Endothelial cell of umbilical vein (primary cell): Measurements from ENCODE around the gene IRX5.

ENCODE experiments used
- CTCF ChIP-seq, 2 donors: IDR thresholded peaks; 1 replicate in 1 of 2; 2 replicates in 1 of 2; pipeline ENCODE4 v1.5.1; 2011; ENCODE audit warnings: low read length in 2 of 2, mild to moderate bottlenecking in 2 of 2, moderate library complexity in 2 of 2, control low read depth in 1 of 2, inconsistent platforms in 1 of 2, low read depth in 1 of 2; ENCODE audit not compliant: insufficient read depth in 1 of 2; ENCODE audit errors: extremely low read depth in 1 of 2
- JUN ChIP-seq: IDR thresholded peaks from 2 replicates; pipeline ENCODE4 v1.6.1; 2011; ENCODE audit warnings: borderline replicate concordance, low read depth; ENCODE audit not compliant: insufficient read length, insufficient read depth
- MAX ChIP-seq: IDR thresholded peaks from 2 replicates; pipeline ENCODE4 v1.6.1; 2011; ENCODE audit not compliant: insufficient read depth, insufficient read length
- POLR2A ChIP-seq: IDR thresholded peaks from 2 replicates; pipeline ENCODE4 v1.6.1; 2012; ENCODE audit warnings: low read depth, mild to moderate bottlenecking, control low read depth, low read length
- POLR2AphosphoS5 ChIP-seq: IDR thresholded peaks from 2 replicates; pipeline ENCODE4 v1.6.1; 2012; ENCODE audit warnings: low read depth, mild to moderate bottlenecking, control low read depth, low read length, moderate library complexity; ENCODE audit not compliant: insufficient read depth

- no peak for TF ChIP-seq CTCF (IDR thresholded peaks at IDR 0.05; ENCODE audit: extremely low read depth in 1 of 2, insufficient read depth in 1 of 2, low read depth in 1 of 2, low read length in 2 of 2)
- peak; percentile 19 for TF ChIP-seq POLR2A
- TF ChIP-seq POLR2AphosphoS5 = no peak
- no peak for TF ChIP-seq JUN
- no peak for TF ChIP-seq MAX
These were observed 2.1 kb upstream of the IRX5 start for GRCh38 chr16:54928411-54929089.
